SIG-M5 (cell line): ENCODE data around the gene SLC49A3.
A peak's percentile ranks its signal among the peaks of the same experiment; 100 is the strongest.
"Not testable (repeated sequence)": the region's sequence is repeated elsewhere in the genome, so short reads cannot be mapped to it uniquely, and the experiment has no call there.

ENCODE experiments used
- DNase-seq: peaks from one replicate; lab custom pipeline; 2025; lab: John Stamatoyannopoulos, UW

SLC49A3 gene

DNA sequence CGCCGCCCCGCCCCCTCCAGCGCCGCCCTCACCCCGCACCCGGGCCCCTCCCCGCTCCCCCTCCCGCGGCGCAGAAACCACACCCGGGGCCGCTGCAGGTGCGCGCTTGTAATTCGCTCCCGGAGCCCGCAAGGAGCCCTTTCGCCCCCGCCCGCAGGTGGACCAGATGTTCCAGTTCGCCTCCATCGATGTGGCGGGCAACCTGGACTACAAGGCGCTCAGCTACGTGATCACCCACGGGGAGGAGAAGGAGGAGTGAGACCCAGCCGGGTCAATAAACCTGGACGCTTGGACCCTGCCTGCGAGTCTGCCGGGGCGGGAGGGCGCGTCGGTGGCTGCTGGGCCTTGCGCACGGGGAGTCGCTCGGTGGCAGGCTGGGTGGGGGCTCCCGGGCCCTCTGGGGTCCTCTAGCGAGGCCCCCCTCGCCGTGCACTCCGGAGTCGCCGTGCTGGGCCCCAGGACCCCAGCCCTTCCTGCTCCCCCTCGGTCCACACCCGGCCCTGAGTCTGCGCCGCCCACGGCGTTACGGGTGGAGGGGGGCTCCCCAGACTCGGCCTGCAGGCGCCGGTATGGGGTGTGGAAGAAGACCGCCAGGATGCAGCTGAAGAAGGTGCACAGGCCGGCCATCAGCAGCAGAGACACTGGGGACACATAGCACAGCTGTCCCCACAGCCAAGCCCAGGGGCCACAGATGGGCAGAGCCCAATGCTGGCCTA lies 7.1 kb downstream of the SLC49A3 start:
- no peak for DNase-seq

- no peak for DNase-seq
Observed at GRCh38 chr4:680928-681645, 7.9 kb downstream of the SLC49A3 start.

DNA sequence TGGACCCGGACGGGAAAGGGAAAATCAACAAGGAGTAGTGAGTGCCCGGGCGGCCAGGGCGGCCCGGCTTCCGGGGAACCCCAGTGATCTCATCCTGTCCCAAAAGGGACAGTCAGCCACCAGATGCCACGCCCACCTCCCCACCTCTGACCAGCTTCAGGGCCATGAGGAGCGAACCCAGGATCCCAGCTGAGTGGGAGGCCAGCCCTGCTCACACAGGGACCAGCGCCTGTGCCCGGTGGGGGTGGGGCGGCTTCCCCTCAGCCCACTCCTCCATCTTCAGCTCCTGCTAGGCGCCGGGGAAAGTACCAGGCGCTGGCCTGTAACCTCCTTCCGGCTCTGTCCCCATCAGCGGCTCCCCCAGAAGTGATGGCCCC lies 8.4 kb downstream of the SLC49A3 start:
- DNase-seq = no peak

- DNase-seq = no peak
Observed at GRCh38 chr4:680091-680490, 8.9 kb downstream of the SLC49A3 start.

- DNase-seq = no peak
Observed at GRCh38 chr4:679629-680028, 9.3 kb downstream of the SLC49A3 start.

GRCh38 chr4:679104-679481 lies 9.9 kb downstream of the SLC49A3 start:
- DNase-seq = no peak

GRCh38 chr4:678331-679103 lies 10.4 kb downstream of the SLC49A3 start:
- DNase-seq = no peak

DNA sequence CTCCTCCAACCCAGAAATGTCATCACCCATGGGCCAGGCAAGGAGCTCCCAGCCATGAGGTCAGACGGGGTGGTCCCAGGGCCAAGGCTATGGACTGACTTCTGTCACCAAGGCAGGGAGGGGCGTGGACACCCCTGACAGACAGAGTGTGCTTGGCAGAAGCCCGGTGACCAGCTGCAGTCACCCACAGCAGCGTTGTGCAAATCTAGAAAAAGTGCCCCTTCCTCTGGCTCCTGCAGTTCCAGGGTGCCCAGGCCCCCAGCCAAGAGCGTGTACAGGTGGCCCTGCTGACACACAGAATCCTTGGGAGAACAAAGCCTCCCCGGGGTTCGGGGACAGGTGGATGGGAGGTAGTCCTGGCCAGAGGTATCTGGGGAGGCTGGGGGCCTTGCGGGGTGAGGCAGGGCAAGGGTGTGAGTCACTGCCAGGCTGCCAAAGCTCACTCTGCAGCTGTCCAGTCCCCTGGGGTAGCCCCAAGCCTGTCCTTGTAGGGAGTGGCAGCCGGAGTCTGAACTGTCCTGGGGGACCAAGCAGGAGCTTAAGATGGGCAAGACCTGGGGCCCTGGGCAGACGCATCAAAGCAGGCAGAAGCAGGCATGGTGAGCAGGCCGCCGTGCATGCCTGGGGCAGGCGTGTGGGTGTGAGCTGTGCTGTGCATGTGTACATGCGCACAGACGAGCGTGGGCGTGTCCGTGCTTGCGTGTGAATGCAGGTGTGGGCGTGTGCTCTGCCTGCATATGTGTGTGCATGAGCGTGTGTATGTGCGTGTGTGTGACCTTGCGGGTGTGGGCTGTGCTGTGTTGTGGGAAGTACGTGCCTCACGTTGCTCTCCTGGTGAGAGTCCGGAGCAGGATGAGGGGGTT lies 11.3 kb downstream of the SLC49A3 start:
- no peak for DNase-seq

DNA sequence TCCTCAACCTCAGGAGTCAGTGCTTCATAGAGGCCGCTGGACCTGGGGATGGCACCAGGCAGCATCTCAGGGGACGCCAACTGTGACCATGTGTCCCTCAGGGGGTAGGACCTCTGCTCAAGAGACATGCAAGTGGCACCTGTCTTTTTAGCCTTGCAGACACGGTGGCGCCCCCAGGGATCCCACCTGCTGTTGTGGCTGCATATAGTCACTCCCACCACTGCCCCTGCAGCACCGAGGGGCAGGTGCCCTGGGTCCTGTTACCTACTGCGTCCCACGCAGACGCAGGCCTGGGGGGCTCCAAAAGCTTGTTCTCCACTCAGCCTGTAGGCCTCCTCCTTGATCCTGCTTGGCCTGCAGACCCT lies 12.1 kb downstream of the SLC49A3 start:
- DNase-seq = no peak

DNA sequence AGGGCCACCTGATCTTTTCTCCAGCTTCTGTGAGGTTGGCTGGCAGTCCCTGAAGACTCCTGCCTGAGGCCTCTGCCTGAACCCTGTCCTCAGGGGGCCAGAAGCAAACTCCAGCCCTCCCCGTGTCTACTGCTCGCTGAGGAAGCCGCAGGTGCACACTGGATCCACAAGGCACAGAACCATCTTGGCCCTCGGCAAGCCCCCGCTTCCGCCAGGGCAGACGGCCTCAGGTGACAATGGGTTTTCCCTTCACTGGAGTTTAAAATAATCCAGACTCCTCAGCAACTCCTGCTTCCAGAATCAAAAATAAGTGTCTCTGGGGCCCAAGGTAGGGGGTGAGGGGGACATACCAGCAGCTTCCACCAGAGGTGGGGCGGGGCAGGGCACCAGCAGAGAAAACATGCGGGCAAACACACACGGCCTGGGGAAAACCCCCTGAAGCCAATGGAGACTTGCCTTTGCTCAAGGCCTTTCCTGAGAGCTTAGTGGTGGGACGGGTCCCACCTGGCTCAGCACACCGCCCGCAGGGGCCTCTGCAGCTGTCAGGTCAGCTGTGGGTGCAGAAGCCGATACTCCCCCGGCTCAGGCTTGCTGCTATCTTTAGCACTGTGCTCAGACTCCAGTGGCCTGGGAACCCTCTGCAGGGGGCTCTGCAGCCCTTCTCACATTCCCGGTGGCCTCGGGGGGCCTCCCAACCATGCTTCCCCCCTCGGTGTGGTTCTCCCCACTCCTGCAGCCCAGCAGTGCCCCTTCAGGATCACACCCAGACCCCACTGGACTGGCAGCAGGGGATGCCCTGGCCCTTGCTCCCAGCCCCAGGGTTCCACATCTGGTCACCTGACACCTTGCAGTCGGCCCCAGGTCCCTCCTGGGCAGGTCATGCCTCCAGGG lies 12.7 kb downstream of the SLC49A3 start:
- no peak for DNase-seq

DNA sequence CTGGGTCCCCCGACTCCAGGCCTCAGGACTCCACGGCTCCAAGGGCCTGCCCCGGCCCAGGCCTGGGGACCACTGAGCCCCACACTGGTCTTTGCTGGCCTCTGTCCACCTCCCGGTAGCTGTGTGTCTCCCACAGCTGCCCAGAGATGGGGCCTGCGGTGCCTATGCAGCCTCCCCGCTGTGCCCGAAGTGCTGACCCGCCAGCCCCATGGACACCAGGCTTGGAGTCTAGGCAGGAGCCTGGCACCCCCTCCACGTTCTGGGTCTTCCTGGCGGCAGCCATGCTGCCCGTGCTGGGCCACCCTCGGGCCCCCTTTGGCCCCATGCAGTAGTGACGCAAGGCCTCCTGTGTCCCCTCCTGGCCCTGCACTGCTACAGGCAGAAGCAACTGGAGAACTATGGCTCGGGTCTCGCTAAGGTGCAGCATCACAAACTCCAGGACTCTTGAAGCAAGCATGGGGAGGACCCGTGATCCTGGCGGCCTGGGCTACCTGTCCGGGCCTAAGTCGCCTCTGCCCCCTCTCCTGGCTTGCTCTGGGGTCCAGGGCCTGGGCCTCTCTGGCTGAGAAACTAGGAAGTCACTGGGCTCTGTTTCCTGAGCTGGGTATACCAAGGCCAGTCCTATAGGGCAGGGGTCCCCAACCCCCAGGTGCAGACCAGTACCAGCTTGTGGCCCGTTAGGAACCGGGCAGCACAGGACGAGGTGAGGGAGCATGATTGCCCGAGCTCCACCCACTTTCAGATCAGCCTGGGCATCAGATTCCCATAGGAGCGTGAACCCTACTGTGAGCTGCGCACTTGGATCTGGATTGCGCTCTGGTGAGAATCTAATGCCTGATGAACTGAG lies 13.7 kb downstream of the SLC49A3 start:
- DNase-seq = no peak

DNA sequence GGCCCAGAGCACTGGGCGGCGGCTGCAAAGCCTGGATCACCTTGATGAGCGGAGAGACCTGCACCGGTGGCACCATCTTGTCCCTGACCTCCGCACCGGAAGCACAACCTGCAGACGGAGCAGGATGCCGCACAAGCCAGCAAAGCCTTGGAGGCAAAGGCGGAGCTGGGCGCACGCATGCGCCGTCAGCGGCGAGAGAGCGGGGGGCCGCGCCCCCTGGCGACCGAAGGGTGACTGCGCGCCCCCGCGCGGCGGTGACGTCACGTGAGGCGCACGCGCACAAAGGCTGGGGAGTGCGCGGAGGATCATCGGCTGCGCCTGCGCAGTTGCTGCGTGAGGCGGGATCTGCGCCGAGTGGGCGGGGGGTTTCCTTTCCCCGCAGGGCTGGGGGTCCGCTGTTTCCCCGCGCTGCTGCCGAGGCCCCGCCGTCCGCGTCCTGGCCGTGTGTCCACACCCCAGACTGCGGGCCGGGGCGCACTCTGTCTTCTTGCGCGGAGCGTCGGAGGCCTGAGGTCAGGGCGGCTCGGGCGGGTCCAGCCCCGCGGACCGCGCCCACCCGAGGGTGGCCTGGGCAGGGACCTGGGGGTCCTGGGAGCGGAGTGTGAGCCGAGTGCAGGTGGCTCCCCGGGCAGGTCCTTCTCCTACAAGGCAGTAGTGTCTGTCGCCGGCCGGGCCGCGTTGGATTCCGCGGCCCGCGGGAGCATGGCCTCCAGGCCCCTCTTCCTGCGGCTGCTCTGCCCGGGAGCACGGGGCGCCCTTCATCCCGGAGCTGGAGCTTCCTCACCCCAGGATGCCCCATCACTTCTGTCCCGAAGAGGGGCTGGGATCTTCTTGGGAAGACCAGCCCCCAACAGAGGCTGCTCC lies 14.5 kb downstream of the SLC49A3 start, which contains the start of the genes ATP5ME and MYL5:
ATP5ME (minus strand) TSS at position 105 of the 864 bp plus-strand sequence; CDS start at position 76, 29 bp downstream.
MYL5 (plus strand) TSS at position 371 of the 864 bp plus-strand sequence. CDS start 3,485 bp downstream, outside the sequence.
- DNase-seq = peak; percentile 58

DNA sequence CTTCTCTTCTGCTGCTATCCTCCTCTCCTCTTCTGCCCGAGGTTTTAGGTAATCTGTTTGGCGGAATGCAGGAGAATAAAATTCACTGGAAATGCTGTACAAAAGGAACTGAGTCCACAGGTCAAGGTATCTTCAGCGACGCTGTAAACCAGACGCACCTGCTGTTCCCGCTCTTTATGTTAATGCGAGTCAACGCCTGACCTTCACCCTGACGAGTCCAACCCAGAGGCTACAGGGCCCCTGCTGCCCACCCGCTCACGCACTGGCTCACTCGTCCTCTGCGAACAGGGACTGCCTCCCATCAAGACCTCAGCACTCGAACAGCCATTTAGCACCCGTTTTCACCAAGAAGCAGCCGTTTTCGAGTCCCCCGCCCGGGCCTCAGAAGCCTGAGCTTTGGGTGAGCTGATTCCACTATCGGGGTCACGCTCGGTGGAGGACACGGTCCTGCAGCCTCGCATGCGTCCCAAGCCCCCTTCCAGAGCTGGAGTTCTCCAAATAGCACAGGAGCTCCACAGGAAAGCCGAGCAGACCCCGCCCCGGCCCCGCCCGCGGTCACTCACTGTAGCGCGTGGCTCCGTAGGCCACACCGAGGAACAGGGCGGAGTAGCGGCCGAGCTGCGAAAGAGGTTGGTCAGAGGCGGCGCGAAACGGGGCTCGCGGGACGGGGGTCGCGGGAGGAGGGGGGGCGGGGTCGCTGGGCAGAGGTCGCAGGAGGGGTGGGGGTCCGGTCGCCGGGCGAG lies 15.4 kb downstream of the SLC49A3 start:
- no peak for DNase-seq

- no peak for DNase-seq
Observed at GRCh38 chr4:671769-672168, 17.2 kb downstream of the SLC49A3 start.

DNA sequence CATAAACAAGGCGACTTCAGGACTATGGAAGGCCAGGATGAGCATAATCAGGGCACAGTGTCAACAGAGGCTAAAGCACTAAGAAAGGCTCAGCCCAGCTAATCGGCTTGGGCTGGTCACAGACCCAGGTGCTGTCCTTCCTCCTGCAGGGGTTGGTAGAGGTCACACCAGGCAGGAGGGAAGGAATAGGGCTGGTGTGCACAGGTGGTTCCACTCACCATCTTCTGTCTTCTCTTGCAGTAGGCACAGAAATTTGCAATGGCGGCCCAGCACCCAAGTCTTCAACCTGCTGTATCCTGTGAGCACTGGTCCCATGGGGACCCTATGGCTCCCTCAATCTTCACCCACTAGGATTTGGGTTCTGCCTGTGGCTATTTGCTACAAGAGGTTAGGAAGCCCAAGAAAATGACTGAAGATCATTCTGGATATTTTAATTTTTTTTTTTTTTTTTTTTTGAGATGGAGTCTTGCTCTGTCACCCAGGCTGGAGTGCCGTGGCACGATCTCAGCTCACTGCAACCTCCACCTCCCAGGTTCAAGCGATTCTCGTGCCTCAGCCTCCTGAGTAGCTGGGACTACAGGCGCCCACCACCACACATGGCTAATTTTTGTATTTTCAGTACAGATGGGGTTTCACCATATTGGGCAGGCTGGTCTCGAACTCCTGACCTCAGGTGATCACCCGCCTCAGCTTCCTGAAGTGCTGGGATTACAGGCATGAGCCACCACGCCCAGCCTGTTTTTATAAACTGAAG lies 19.0 kb downstream of the SLC49A3 start:
- DNase-seq = not testable (repeated sequence)

DNA sequence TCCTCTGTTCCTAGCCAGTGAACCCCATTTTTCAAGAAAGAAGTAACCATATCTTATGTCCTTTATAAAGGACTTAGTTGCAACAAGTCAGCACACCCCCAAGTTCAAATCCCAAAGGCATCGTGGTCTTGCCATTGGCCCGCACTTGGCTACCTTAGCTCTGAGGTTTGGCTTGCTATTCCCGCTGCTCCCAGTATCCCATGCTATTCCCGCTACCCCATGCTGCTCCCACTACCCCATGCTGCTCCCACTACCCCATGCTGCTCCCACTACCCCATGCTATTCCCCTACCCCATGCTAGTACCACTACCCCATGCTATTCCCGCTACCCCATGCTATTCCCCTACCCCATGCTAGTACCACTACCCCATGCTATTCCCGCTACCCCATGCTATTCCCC lies 20.7 kb downstream of the SLC49A3 start:
- DNase-seq = not testable (repeated sequence)

GRCh38 chr4:667545-667925 lies 21.4 kb downstream of the SLC49A3 start:
- no peak for DNase-seq
